GM12878 (cell line): ENCODE data around the gene INPP4B. TPM values are rescaled to one million over a fixed set of nuclear protein-coding genes. Genes with fewer than 3 reads are reported as not detected.

Experiments used
- ATAC-seq: fragments of 200-7000 bp; cut with Tn5 transposase; 3 replicates; pipeline ENCODE4 v1.9.1; 2020; ENCODE audit warnings: mild to moderate bottlenecking, moderate library complexity
- BruUV-seq: library from RNA; stranded (reverse); fragments of 400-500 nt; replicated peaks from 2 replicates; lab custom pipeline; 2021; lab: Mats Ljungman, UMichigan
- CTCF ChIA-PET: fragments of 300-600 bp; sonication (Branson Sonifier 250); formaldehyde crosslinking; extraction: SDS; loops from one replicate; lab custom pipeline; 2021; ENCODE audit warnings: inconsistent platforms; lab: Yijun Ruan, JAX
- POLR2A ChIA-PET: fragments of 350-600 bp; formaldehyde crosslinking; extraction: SDS; loops from one replicate; lab custom pipeline; 2021; ENCODE audit warnings: inconsistent platforms; lab: Charles Lee
- RAD21 ChIA-PET: fragments of 300-600 bp; sonication (Branson Sonifier 250); formaldehyde crosslinking; loops from one replicate; lab custom pipeline; 2023; ENCODE audit warnings: antibody characterized with exemption; ENCODE audit not compliant: unreplicated experiment; lab: Charles Lee
- SMC1A ChIA-PET: fragments of 300-600 bp; sonication (Branson Sonifier 250); formaldehyde crosslinking; loops from one replicate; lab custom pipeline; 2023; ENCODE audit not compliant: unreplicated experiment, uncharacterized antibody; lab: Charles Lee
- DNase-seq: peaks from one replicate; pipeline ENCODE4 v3.0.0-alpha.2; 2011; ENCODE audit warnings: low read depth, low spot score
- FAIRE-seq: peaks from 3 replicates; lab custom pipeline; 2011; peaks lifted over from hg19 to GRCh38; lab: Jason Lieb, UNC
- H2AFZ ChIP-seq: 2 replicates; pipeline ENCODE4 v1.6.0; 2011; ENCODE audit warnings: low read depth, low read length, control low read depth; ENCODE audit not compliant: control insufficient read depth
- H3K27ac ChIP-seq: 2 replicates; pipeline ENCODE4 v1.5.1; 2011; ENCODE audit warnings: control low read depth; ENCODE audit not compliant: control insufficient read depth, insufficient read depth
- H3K27me3 ChIP-seq, 2 experiments: replicated peaks in 1 of 2; 2 replicates each; pipeline versions ENCODE4 v1.6.0 to v1.6.1; 2011; ENCODE audit warnings: low read length in 1 of 2; ENCODE audit not compliant: control insufficient read depth in 2 of 2, insufficient read depth in 2 of 2
- H3K36me3 ChIP-seq, 2 experiments: 2 replicates each; pipeline ENCODE4 v1.5.1; 2011; ENCODE audit warnings: low read length in 1 of 2; ENCODE audit not compliant: control insufficient read depth in 2 of 2, insufficient read depth in 2 of 2
- H3K4me1 ChIP-seq: 2 replicates; pipeline ENCODE4 v1.6.1; 2011; ENCODE audit warnings: mild to moderate bottlenecking, low read length, moderate library complexity, mixed read lengths; ENCODE audit not compliant: control insufficient read depth, insufficient read depth
- H3K4me2 ChIP-seq: 2 replicates; pipeline ENCODE4 v1.6.0; 2011; ENCODE audit warnings: control low read depth; ENCODE audit not compliant: control insufficient read depth, insufficient read depth
- H3K4me3 ChIP-seq: fragments of 200-600 bp; sonication (generic); 2 replicates; pipeline ENCODE4 v1.5.1; 2016
- H3K79me2 ChIP-seq: 2 replicates; pipeline ENCODE4 v1.6.0; 2011; ENCODE audit warnings: low read length; ENCODE audit not compliant: control insufficient read depth, insufficient read depth
- H3K9ac ChIP-seq: 2 replicates; pipeline ENCODE4 v1.8.0; 2011; ENCODE audit warnings: low read length, control low read depth, mixed read lengths; ENCODE audit not compliant: control insufficient read depth, insufficient read depth
- H3K9me3 ChIP-seq: replicated peaks from 3 replicates; pipeline ENCODE4 v1.5.1; 2011; ENCODE audit warnings: mild to moderate bottlenecking, low read length; ENCODE audit not compliant: control insufficient read depth, insufficient read depth
- H4K20me1 ChIP-seq: 2 replicates; pipeline ENCODE4 v1.6.0; 2011; ENCODE audit not compliant: control insufficient read depth, insufficient read depth
- BACH1 ChIP-seq: fragments of 450-650 bp; IDR thresholded peaks from 2 replicates; pipeline ENCODE4 v1.6.1; 2017; ENCODE audit warnings: mild to moderate bottlenecking, borderline replicate concordance
- CREB1 ChIP-seq: IDR thresholded peaks from 2 replicates; pipeline ENCODE4 v1.6.1; 2012; ENCODE audit warnings: low read depth, mild to moderate bottlenecking, inconsistent platforms
- CREM ChIP-seq: IDR thresholded peaks from 2 replicates; pipeline ENCODE4 v1.6.1; 2014; ENCODE audit warnings: antibody characterized with exemption, low read depth
- CTCF ChIP-seq, 3 experiments: IDR thresholded peaks in 2 of 3; conservative IDR thresholded peaks in 1 of 3; 2 replicates each; pipeline ENCODE4 v1.5.1; 2011; ENCODE audit warnings: low read depth in 3 of 3, low read length in 3 of 3, mild to moderate bottlenecking in 3 of 3, control low read depth in 2 of 3, moderate library complexity in 2 of 3, inconsistent platforms in 1 of 3, mixed read lengths in 1 of 3; ENCODE audit not compliant: control insufficient read depth in 2 of 3, insufficient read depth in 1 of 3; ENCODE audit errors: extremely low read depth in 1 of 3
- EED ChIP-seq: sonication (generic); IDR thresholded peaks from 2 replicates; pipeline ENCODE4 v1.6.1; 2016; ENCODE audit warnings: antibody characterized with exemption, low read depth
- EP300 ChIP-seq, 2 experiments: fragments of 150-350 bp in 1 of 2; IDR thresholded peaks; 2 replicates each; pipeline ENCODE4 v1.6.1; 2011 to 2012; ENCODE audit warnings: low read depth in 2 of 2, low read length in 2 of 2, borderline replicate concordance in 1 of 2, improper control_type of control experiment in 1 of 2, inconsistent platforms in 1 of 2; ENCODE audit not compliant: control insufficient read depth in 1 of 2
- IKZF1 ChIP-seq: fragments of 450-650 bp; conservative IDR thresholded peaks from 2 replicates; pipeline ENCODE4 v1.6.1; 2017; ENCODE audit warnings: antibody characterized with exemption, mild to moderate bottlenecking
- MEF2B ChIP-seq: fragments of 450-650 bp; IDR thresholded peaks from 2 replicates; pipeline ENCODE4 v1.6.1; 2018; ENCODE audit warnings: mild to moderate bottlenecking, moderate library complexity; ENCODE audit not compliant: partially characterized antibody, poor library complexity, severe bottlenecking
- MTA2 ChIP-seq: fragments of 450-650 bp; IDR thresholded peaks from 2 replicates; pipeline ENCODE4 v1.6.1; 2016; ENCODE audit warnings: low read depth, mild to moderate bottlenecking, moderate library complexity
- MYC ChIP-seq: IDR thresholded peaks from 2 replicates; pipeline ENCODE4 v1.6.1; 2011; ENCODE audit warnings: mild to moderate bottlenecking, low read length, moderate library complexity, inconsistent platforms; ENCODE audit not compliant: insufficient read depth, insufficient replicate concordance, insufficient read length, severe bottlenecking
- NR2C1 ChIP-seq: fragments of 450-650 bp; IDR thresholded peaks from 2 replicates; pipeline ENCODE4 v1.6.1; 2017; ENCODE audit warnings: antibody characterized with exemption, mild to moderate bottlenecking, moderate library complexity
- NR2F1 ChIP-seq: fragments of 450-650 bp; conservative IDR thresholded peaks from 2 replicates; pipeline ENCODE4 v1.6.1; 2017; ENCODE audit warnings: mild to moderate bottlenecking
- PAX5 ChIP-seq: IDR thresholded peaks from 2 replicates; pipeline ENCODE4 v1.6.1; 2011; ENCODE audit warnings: low read depth, low read length, borderline replicate concordance
- SUZ12 ChIP-seq: fragments of 200-600 bp; sonication (generic); IDR thresholded peaks from one replicate; pipeline ENCODE4 v1.6.1; 2018; ENCODE audit warnings: antibody characterized with exemption, mild to moderate bottlenecking; ENCODE audit not compliant: unreplicated experiment
- ZNF592 ChIP-seq: fragments of 450-650 bp; IDR thresholded peaks from 2 replicates; pipeline ENCODE4 v1.6.1; 2017; ENCODE audit warnings: mild to moderate bottlenecking, moderate library complexity
- WGBS: methylation state at CpG from one replicate; pipeline ENCODE4 v1.1.6; 2016; ENCODE audit warnings: low lambda C conversion rate; ENCODE audit not compliant: insufficient replicate concordance, insufficient coverage; ENCODE audit errors: missing lambda C conversion rate; 5-methylcytosine and 5-hydroxymethylcytosine counted together
- in situ Hi-C: fragments of 300-500 bp; cut with MboI; formaldehyde crosslinking; loops from 9 replicates; pipeline ENCODE4 v1.14.3; 2018; ENCODE audit warnings: mixed read lengths
- intact Hi-C: fragments of 100-400 bp; cut with micrococcal nuclease; formaldehyde crosslinking; loops from one replicate; pipeline ENCODE4 v1.14.2; 2022; ENCODE audit not compliant: unreplicated experiment
- polyA plus RNA-seq, 11 experiments: library from polyadenylated mRNA; depleted of rRNA in 4 of 11; unstranded in 6 of 11; stranded (reverse) in 5 of 11; fragments of >200 nt; fragmentation: Nextera tagmentation in 4 of 11; fragmentation: Illumina TruSeq in 1 of 11; extraction: Ambion mirVana in 4 of 11; extraction: Trizol in 1 of 11; gene quantifications; 1 replicate in 1 of 11; 2 replicates in 10 of 11; pipeline versions ENCODE4 v1.2.1 to v1.2.3, GENCODE V29; 2011 to 2016; ENCODE audit warnings: inconsistent platforms in 2 of 11, missing spikeins in 2 of 11, low read depth in 1 of 11
- total RNA-seq, 4 experiments: library from RNA; depleted of rRNA in 3 of 4; stranded (reverse); fragments of >200 nt in 3 of 4; fragmentation: Illumina TruSeq in 1 of 4; extraction: Trizol in 1 of 4; gene quantifications; 2 replicates each; pipeline versions ENCODE4 v1.2.1 to v1.2.3, GENCODE V29; 2013 to 2021

Gene INPP4B
- total and polyA plus RNA-seq, 10 of the 15 experiments (the other 5 are each of a cell fraction or from before 2014, with no cell fraction given) = 0.53 to 11.2 (median 0.95) TPM

GRCh38 chr4:142324572-142324971, 521.5 kb downstream of the INPP4B start:
- Histone ChIP-seq H4K20me1 (no peaks in the 10 kb centered on the region), H3K4me1 (no peaks in the 10 kb centered on the region), H3K9ac (no peak overlapping the region), H3K4me3 (no peak overlapping the region), H3K27me3 (no peaks in the 10 kb centered on the region), H3K27ac (no peak overlapping the region), H3K4me2 (no peak overlapping the region), H3K9me3 (no peaks in the 10 kb centered on the region), H3K79me2 (no peaks in the 10 kb centered on the region), H2AFZ (no peak overlapping the region), H3K36me3 (no peaks in the 10 kb centered on the region)
- CTCF ChIA-PET = interaction anchor here (0.8 to 2.5 kb wide), 8 partner anchors 9 to 48 kb away, joined by 3 to 5 read pairs (median 4); no protein-coding TSS in a partner anchor
- in situ Hi-C loops = no loop called here
- 27% methylated on average over 1 of the region's 1 CpG for WGBS
- intact Hi-C loops = no loop called here
- DNase-seq = peak; percentile 5
- SMC1A ChIA-PET = interaction anchor here (0.6 to 4.5 kb wide), 16 partner anchors 9 to 687 kb away, joined by 3 to 17 read pairs (median 4); no protein-coding TSS in a partner anchor
- ATAC-seq = peak; percentile 93
- POLR2A ChIA-PET = interaction anchor here (1.4 kb wide), 1 partner anchor 81 kb away, joined by 3 read pairs; no protein-coding TSS in a partner anchor
- FAIRE-seq = no peak
- RAD21 ChIA-PET = interaction anchor here (0.6 to 1.8 kb wide), 7 partner anchors 18 to 243 kb away, joined by 3 to 8 read pairs (median 3); no protein-coding TSS in a partner anchor
- BruUV-seq = no TSS peak
- no peak for TF ChIP-seq PAX5
- TF ChIP-seq MTA2 = no peak
- TF ChIP-seq CREM = no peak
- TF ChIP-seq ZNF592 = no peak
- no peak for TF ChIP-seq CREB1
- 0 out of 6 replicates have a peak, but pooled peaks of 2 of the 3 experiments have one; percentile 1 to 5 for TF ChIP-seq CTCF (IDR thresholded peaks at IDR 0.05 in 2 of 3, conservative IDR thresholded peaks at IDR 0.05 in 1 of 3; ENCODE audit: control insufficient read depth in 2 of 3, extremely low read depth in 1 of 3, insufficient read depth in 1 of 3, low read depth in 3 of 3, low read length in 3 of 3)
- TF ChIP-seq BACH1 = no peak
- TF ChIP-seq NR2F1 = peak; percentile 66
- TF ChIP-seq EP300 (IDR thresholded peaks at IDR 0.05; ENCODE audit: borderline replicate concordance in 1 of 2, control insufficient read depth in 1 of 2, low read depth in 2 of 2, low read length in 2 of 2) = no peak
- peak; percentile 26 for TF ChIP-seq MEF2B
- TF ChIP-seq MYC = no peak
- no peak for TF ChIP-seq EED
- TF ChIP-seq IKZF1 = no peak
- TF ChIP-seq NR2C1 = peak; percentile 89
- no peak for TF ChIP-seq SUZ12
